GM21381 (cell line): Measurements from ENCODE around the gene DEDD2.

Source experiments
- ATAC-seq: cut with Tn5 transposase; IDR thresholded peaks from one replicate; pipeline ENCODE4 v1.9.1; 2021; ENCODE audit warnings: mild to moderate bottlenecking, moderate library complexity; ENCODE audit not compliant: unreplicated experiment

Gene DEDD2

GRCh38 chr19:42201489-42202289, 15.8 kb downstream of the DEDD2 start:
- ATAC-seq = no peak

DNA sequence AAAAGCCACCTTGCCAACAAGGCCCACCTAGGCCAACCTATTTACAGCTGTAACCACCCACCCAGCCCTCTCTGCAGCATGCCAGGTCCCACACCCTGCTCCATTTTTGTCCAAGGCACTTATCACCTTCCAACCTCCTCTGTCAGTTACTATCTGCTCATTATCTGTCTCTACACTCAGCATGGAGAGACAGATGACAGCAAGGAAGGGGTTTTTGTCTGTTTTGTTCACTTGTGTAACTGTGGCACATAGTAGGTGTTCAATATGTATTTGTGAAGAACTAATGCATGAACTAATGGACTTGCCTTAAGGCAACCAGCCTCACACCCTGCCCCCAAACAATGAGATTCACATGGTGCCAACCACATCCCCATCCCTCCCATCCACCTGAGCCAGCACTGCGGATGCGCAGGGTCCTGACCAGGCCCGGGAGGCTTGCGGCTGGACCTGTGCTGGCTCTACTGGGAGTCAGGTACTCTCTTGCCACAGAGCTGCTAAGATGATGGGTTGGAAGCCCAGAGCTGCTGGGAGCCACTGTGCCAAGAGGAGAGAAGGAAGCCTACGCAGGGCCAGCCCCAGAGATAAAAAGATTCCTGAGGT, 17.3 kb downstream of the DEDD2 start:
- no peak for ATAC-seq

DNA sequence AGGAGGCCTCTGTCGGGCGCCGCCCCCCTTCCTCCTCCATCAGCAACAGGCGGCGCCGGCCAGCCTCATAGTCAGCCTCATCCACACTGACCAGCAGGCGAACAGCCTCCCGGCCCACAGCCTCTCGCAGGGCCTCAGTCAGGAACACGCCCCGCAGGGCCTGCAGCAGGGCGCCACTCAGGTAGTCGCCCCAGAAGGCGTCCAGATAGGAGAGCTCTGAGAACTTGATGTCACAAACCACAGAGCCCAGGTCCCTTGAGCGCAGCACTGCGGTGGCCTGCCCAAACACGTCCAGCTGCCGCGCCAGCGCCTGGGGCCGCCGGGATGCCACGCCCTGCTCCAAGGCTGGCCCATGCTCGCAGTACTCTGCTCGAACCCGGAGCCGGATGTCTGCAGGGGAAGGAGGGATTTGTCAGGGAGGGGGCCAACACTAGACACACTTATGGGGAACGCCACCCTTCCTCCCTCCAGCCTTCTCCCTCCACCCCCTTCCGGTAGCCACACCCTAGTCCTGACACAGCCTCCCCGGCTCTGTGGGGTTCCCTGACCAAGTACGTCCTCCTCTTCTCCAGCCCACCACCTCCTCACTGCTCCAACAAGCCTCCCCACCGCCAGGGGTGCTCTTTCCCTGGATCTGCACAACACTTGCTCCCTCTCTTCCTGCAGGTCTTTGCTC, 17.9 kb downstream of the DEDD2 start:
- peak; percentile 41 for ATAC-seq

- peak; percentile 44 for ATAC-seq
Measured at GRCh38 chr19:42198676-42199439, 18.6 kb downstream of the DEDD2 start.

DNA sequence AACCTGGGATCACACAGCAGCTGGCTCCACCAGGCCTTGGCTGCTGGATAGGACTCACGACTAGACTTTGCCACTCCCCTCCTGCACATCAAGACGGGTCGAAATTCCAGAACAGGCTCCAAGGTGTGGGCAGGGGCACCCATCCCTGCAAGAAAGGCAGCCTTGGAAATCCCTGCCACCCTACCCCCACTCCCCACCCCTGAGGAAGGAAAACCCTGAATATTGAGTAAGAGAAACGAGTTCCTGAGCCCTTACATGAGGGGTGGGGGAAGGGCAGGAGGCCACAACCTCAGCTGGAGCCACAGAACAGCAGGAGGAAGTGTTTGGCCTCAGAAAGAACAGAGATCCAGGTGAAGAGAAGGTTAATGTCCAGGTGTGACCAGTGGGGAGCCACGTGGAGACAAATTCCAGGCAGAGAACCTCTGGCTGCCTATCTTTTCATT, 20.1 kb downstream of the DEDD2 start:
- ATAC-seq = no peak

GRCh38 chr19:42196011-42197001, 21.2 kb downstream of the DEDD2 start:
- no peak for ATAC-seq

DNA sequence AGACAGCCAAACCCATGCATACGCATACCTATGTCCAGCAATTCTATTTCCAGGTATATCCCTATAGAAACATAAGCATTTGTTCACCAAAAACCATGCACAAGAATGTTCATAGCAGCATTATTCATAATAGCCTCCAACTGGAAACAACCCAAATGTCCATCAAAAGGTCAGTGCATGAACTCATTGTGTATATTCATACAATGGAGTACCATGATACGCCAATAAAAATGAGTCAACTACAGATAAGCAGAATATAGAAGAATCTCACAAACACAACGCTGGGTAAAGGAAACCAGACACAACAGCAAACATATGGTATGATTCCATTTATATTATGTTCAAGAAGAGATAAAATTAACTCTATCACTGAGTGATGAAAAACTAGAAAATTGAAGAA, 23.8 kb downstream of the DEDD2 start:
- ATAC-seq = no peak

- no peak for ATAC-seq
Measured at GRCh38 chr19:42193294-42193693, 24.2 kb downstream of the DEDD2 start.

DNA sequence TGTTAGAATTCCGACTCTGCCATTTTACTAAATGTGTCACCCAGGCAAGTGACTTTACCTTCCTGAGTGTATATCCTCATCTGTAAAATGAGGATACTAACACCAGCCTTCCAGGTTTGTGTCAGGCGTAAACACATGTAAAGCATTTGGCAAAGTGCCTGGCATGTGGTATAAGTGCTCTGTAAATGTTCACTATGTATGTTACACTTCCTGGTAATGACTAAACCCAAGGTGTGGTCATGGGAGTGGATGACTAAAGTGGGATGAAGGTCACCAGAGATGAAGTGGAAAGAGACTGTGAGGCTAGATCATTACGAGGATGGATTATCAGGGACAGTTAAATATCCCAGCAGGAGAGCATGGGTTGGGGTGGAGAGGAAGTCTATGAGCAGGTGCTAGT, 25.6 kb downstream of the DEDD2 start:
- no peak for ATAC-seq

GRCh38 chr19:42191330-42191729, 26.1 kb downstream of the DEDD2 start:
- ATAC-seq = no peak

DNA sequence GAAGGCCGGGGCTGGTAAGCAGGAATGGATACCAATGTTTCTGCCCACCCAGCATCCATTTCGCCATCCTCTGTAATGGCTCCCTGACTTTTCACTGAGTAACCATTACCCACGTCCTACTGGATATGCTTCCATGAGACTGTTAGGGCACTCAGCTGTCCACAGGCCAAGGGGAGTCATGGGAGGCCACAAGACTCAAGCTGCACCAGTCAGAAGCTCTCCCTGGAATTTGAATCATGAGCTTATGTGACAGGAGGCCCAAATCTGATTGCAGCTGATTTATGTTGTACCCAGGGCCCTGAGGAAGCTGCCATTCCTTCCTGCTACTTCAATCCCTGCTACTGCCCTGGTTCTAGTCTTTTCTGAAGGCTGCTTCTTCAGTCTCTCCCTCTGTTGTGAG, 28.3 kb downstream of the DEDD2 start:
- no peak for ATAC-seq

GRCh38 chr19:42188665-42189064, 28.8 kb downstream of the DEDD2 start:
- no peak for ATAC-seq

DNA sequence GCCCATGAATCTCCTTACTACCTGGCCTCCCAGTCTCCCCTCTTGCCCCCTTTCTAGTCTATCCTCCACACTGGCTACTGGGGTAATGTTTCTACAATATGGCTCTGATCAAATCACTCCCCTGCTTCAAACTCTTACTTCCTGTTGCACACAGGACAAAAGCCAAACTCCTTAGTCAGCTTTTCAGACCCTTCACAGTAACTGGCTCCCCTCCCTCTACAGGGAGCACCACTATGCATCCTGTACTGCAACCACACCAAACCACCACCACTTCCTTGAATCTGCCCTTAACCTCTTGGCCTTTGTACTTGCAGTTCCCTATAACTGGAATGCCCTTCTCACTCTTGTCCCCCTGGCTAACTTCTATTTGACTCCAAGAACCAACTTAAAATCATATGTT, 32.2 kb downstream of the DEDD2 start:
- no peak for ATAC-seq

GRCh38 chr19:42184401-42184861, 33.0 kb downstream of the DEDD2 start:
- no peak for ATAC-seq

- ATAC-seq = no peak
Measured at GRCh38 chr19:42178791-42179674, 38.4 kb downstream of the DEDD2 start.

- no peak for ATAC-seq
Measured at GRCh38 chr19:42177686-42178019, 39.8 kb downstream of the DEDD2 start.

GRCh38 chr19:42176990-42177685, 40.3 kb downstream of the DEDD2 start:
- no peak for ATAC-seq

GRCh38 chr19:42176649-42176989, 40.9 kb downstream of the DEDD2 start:
- ATAC-seq = no peak
